Measurements from ENCODE around the gene ZC2HC1C. TPM values are rescaled to one million over a fixed set of nuclear protein-coding genes. Genes with fewer than 3 reads are reported as not detected.

The ZC2HC1C gene
- total RNA-seq, 1 donor from 2014 or later = 0.91 TPM

DNA sequence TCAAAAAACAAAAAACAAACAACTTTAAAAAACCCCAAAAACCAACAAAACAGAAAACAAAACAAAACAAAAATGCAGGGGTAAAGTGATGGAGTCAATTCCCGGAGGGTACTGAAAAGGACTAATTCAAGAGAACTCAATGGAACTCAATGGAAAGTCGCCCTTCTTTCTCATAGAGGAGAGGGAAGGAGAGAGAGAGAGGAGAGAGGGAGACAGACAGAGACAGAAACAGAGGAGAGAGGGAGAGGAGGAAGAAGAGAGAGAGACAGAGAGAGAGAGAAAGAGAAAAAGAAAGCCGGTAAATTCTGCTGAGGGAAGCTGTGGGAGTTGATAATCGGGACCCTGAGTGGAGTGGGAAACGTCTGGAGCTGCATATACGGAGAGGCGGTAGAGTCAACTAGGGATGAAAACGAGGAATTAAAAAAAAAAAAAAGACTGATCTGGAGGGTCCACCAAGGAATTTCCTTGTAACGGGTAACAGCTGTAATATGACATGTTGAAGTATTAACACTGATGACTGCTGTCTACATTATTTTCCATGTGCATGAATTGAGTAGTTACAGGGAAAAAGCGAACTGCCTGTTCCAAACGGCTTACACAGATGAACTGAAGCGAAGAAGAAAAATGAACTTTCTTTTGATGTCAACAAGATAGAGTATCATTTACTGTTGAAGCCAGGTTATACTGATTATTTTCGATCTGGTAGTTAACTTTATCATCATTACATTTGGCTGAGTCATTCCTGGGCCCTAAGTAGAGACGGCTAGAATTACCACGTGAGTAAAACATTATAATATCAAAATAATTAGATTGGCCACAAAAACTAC is 934 bp upstream of the ZC2HC1C start:
- H3K4me1 Mint-ChIP-seq = peaks cover 11% of the 10 kb centered on the region
- peaks cover 4% of the 10 kb centered on the region for H3K36me3 Mint-ChIP-seq (ENCODE audit: low read depth)
- no peak overlapping the region for H3K27ac Mint-ChIP-seq
- TF ChIP-seq, protein P1, sequence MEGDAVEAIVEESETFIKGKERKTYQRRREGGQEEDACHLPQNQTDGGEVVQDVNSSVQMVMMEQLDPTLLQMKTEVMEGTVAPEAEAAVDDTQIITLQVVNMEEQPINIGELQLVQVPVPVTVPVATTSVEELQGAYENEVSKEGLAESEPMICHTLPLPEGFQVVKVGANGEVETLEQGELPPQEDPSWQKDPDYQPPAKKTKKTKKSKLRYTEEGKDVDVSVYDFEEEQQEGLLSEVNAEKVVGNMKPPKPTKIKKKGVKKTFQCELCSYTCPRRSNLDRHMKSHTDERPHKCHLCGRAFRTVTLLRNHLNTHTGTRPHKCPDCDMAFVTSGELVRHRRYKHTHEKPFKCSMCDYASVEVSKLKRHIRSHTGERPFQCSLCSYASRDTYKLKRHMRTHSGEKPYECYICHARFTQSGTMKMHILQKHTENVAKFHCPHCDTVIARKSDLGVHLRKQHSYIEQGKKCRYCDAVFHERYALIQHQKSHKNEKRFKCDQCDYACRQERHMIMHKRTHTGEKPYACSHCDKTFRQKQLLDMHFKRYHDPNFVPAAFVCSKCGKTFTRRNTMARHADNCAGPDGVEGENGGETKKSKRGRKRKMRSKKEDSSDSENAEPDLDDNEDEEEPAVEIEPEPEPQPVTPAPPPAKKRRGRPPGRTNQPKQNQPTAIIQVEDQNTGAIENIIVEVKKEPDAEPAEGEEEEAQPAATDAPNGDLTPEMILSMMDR (IDR thresholded peaks at IDR 0.05) = no peak
- ChIA-PET POLR2A (interaction anchor here (0.6 to 1.2 kb wide), 2 partner anchors 55 to 145 kb away, joined by 3 read pairs; partner anchors contain the start of gene RPS6KL1), CTCF (interaction anchor here (1.4 kb wide), 1 partner anchor 208 kb away, joined by 3 read pairs; no protein-coding TSS in a partner anchor)
- ATAC-seq (ENCODE audit: low read depth) = peak; percentile 3
- intact Hi-C loops (cut with micrococcal nuclease) = loop anchor here (2.0 to 10.0 kb wide), 2 partner anchors 18 to 354 kb away; partner anchors contain the start of genes AREL1, FCF1 and MLH3
- no peak overlapping the region for H3K4me3 Mint-ChIP-seq
- DNase-seq = no peak
- H3K9me3 Mint-ChIP-seq = no peaks in the 10 kb centered on the region
- no peaks in the 10 kb centered on the region for H3K27me3 Mint-ChIP-seq

DNA sequence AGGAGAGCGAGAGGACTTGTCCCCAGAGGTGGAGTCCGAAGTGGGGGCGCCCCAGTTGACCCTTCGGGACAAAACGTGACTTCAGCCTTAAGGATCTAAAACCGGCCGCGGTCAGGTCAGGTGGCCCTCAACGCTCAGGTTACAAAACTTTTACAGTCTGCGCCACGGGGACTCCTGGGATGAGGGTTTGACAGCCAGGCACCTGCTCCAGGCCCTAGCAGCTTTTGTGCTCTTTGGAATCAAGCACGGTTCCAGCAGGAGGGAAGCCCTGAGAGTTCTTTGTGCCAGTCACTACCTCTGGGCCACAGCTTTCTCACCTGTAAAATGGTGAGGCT is 337 bp downstream of the ZC2HC1C start:
- Mint-ChIP-seq H3K27ac (no peak overlapping the region), H3K4me1 (peaks cover 2% of the 10 kb centered on the region), H3K4me3 (no peak overlapping the region), H3K27me3 (no peaks in the 10 kb centered on the region), H3K9me3 (no peaks in the 10 kb centered on the region), H3K36me3 (ENCODE audit: low read depth) (no peaks in the 10 kb centered on the region)
- POLR2A ChIA-PET = interaction anchor here (0.6 to 1.2 kb wide), 5 partner anchors 55 to 638 kb away, joined by 3 to 13 read pairs (median 3); partner anchors contain the start of genes NEK9 and RPS6KL1
- DNase-seq (no peak), ATAC-seq (ENCODE audit: low read depth) (no peak)
- TF ChIP-seq, protein P1 (IDR thresholded peaks at IDR 0.05) = no peak
- intact Hi-C loops (cut with micrococcal nuclease) = loop anchor here (2.0 to 10.0 kb wide), 2 partner anchors 19 to 355 kb away; partner anchors contain the start of genes AREL1, FCF1 and MLH3
- CTCF ChIA-PET = no interaction called here

DNA sequence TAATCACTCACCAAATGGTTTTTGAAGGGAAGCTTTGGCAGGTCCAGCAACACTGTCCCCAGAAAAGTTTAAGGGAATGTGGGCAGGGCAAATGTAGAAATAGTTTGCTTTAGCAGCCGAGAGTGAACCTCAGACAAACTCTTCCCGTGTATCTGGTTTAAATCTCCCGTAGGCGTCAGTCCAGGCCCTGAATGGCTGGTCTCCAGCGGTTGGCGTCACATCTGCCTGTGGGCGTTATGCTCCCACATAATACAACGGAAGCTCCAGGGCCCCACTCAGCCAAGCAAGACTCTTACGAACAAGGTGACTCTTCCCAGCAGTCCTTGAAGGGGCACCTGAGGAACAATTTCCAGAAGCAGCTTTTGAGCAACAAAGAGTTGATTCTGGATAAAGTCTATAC is 942 bp downstream of the ZC2HC1C start:
- ATAC-seq (ENCODE audit: low read depth) = no peak
- no peak for DNase-seq
- Mint-ChIP-seq H3K9me3 (no peaks in the 10 kb centered on the region), H3K4me3 (peak overlapping the region; percentile 21), H3K27me3 (no peaks in the 10 kb centered on the region), H3K4me1 (no peaks in the 10 kb centered on the region), H3K27ac (no peak overlapping the region), H3K36me3 (ENCODE audit: low read depth) (no peaks in the 10 kb centered on the region)
- intact Hi-C loops (cut with micrococcal nuclease) = no loop called here
- ChIA-PET POLR2A (interaction anchor here (0.9 kb wide), 1 partner anchor 54 kb away, joined by 13 read pairs; no protein-coding TSS in a partner anchor), CTCF (interaction anchor here (1.1 kb wide), 1 partner anchor 18 kb away, joined by 3 read pairs; no protein-coding TSS in a partner anchor)
- TF ChIP-seq, protein P1 (IDR thresholded peaks at IDR 0.05) = no peak

DNA sequence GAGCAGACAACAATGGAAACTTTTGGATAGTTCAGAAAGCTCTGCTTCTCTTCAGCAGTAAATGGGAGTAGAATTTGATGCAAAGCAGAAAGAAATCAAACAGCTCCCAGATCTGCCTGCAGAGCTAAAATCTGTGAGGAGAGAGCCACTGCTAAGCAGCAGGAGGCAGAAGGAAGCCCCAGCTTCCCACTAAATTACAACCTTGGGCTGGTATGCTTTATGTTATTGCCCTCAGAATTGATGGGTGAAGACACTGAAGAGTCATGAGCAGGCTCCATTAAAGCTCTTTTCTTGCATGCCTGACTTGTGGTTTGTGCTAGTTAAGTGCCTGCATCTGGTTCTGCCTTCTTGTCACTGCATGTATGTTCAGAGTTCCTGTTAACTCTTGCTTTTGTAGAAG is 8.4 kb downstream of the ZC2HC1C start:
- DNase-seq (no peak), ATAC-seq (ENCODE audit: low read depth) (no peak)
- CTCF ChIA-PET = interaction anchor here (1.5 kb wide), 1 partner anchor 11 kb away, joined by 4 read pairs; no protein-coding TSS in a partner anchor
- H3K4me1 Mint-ChIP-seq = no peaks in the 10 kb centered on the region
- TF ChIP-seq, protein P1 (IDR thresholded peaks at IDR 0.05) = no peak
- POLR2A ChIA-PET = interaction anchor here (0.5 to 0.6 kb wide), 2 partner anchors 111 to 258 kb away, joined by 3 to 5 read pairs; no protein-coding TSS in a partner anchor
- H3K27ac Mint-ChIP-seq = no peak overlapping the region
- no peak overlapping the region for H3K4me3 Mint-ChIP-seq
- H3K27me3 Mint-ChIP-seq = no peaks in the 10 kb centered on the region
- no peaks in the 10 kb centered on the region for H3K9me3 Mint-ChIP-seq
- intact Hi-C loops (cut with micrococcal nuclease) = no loop called here
- peaks cover 16% of the 10 kb centered on the region for H3K36me3 Mint-ChIP-seq (ENCODE audit: low read depth)

DNA sequence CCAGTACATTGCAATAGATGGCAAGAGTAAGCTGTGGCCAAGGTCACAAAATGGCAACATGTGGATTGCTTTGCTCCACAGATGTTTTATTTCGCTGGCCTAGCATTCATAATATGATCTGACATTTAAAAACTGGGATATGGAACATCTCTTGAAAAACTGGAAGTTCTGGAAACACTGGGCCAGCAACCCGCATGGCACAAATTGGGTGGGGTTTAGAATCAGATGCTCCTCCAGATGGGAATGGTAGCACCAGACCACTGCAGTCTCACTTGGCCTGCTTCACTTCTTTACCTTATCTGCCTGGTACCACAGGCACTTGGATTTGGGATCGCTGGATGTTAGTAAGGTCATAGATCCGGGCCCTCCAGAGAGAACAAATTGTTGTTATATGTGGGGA is 10.1 kb downstream of the ZC2HC1C start:
- DNase-seq (no peak), ATAC-seq (ENCODE audit: low read depth) (no peak)
- H3K27ac Mint-ChIP-seq = no peak overlapping the region
- no peak overlapping the region for H3K4me3 Mint-ChIP-seq
- no peaks in the 10 kb centered on the region for H3K27me3 Mint-ChIP-seq
- POLR2A ChIA-PET = interaction anchor here (0.6 kb wide), 1 partner anchor 98 kb away, joined by 7 read pairs; no protein-coding TSS in a partner anchor
- TF ChIP-seq, protein P1 (IDR thresholded peaks at IDR 0.05) = no peak
- intact Hi-C loops (cut with micrococcal nuclease) = no loop called here
- H3K4me1 Mint-ChIP-seq = no peaks in the 10 kb centered on the region
- peaks cover 34% of the 10 kb centered on the region for H3K36me3 Mint-ChIP-seq (ENCODE audit: low read depth)
- CTCF ChIA-PET = no interaction called here
- no peaks in the 10 kb centered on the region for H3K9me3 Mint-ChIP-seq
